HG03469 (cell line): Measurements from ENCODE around the gene FASN.
"Not testable (repeated sequence)": the region's sequence is repeated elsewhere in the genome, so short reads cannot be mapped to it uniquely, and the experiment has no call there.

Experiments used
- ATAC-seq: cut with Tn5 transposase; IDR thresholded peaks from one replicate; pipeline ENCODE4 v1.9.1; 2021; ENCODE audit warnings: mild to moderate bottlenecking, moderate library complexity, moderate number of reproducible peaks; ENCODE audit not compliant: unreplicated experiment

The FASN gene

DNA sequence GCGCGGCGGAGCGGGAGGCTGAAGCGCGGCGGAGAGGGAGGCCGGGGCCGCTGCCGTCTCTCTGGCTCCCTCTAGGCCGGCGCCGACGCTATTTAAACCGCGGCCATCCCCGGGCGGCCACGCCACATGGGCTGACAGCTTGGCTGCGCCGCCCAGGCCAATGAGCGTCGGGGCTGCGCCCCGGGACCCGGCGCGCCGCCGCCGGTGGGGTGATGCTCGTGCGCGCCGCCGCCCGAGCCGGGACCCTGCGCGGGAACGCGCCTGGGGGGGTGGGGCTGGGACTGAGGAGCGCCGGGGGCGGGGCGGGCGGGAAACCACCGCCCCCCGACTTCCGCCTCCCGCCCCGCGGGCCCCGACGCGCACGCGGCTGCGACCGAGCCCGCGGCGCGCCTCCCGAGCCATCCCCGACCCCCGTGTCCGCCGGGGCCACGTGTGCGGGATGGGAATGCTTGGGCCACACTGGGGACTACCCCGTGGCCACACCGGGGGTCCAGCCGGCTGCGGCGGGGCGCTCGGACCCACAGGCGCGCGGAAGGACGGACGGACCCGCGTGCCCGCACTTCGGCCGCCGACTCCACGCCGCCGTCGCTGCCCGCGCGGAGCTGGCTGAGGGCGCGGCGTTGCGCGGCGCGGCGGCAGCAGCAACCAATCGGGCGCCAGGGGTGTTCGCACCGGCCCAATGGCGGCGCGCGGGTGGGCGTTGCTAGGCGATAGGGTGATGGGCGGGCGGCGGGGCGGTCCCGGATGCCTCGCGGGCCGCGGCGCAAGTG lies at the start of gene FASN:
FASN (minus strand) TSS at position 68 of the 770 bp plus-strand sequence. CDS start 1,791 bp downstream, outside the sequence.
- peak; percentile 38 for ATAC-seq

DNA sequence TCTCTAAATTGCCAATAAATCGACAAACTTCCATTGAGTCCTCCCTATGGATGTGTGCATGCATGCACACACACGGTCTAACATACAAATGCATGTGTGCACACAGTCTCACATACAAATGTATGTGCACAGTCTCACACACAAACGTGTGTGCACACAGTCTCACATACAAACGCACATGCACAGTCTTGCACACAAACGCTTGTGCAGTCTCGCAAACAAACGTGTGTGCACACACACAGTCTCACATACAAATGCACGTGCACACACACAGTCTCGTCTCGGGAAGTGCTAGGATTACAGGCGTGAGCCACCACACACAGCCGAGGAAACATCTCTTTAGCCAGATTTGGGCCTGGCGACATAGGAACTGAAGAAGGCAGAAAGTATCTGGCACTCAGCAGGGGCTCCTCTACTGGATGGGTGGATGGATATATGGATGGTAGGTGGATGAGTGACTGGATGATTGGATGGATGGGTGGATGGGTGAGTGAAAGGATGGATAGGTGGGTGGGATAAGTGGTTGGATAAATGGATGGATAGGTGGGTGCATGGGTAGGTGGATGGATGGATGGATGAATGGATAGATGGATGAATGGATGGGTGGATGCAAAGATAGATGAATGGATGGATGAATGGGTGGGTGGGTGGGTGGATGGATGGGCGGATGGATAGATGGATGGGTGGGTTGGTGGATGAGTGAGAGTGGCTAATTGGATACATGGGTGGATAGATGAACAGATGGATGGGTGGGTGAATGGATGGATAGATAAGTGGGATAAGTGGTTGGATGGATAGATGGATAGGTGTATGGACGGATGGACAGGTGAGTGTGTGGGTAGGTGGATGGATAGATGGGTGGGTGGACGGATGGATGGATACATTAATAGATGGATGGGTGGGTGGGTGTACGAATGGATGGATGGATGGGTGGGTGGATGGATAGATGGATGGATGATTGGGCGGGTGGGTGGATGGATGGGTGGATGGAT lies 48.9 kb upstream of the FASN start:
- no peak for ATAC-seq

DNA sequence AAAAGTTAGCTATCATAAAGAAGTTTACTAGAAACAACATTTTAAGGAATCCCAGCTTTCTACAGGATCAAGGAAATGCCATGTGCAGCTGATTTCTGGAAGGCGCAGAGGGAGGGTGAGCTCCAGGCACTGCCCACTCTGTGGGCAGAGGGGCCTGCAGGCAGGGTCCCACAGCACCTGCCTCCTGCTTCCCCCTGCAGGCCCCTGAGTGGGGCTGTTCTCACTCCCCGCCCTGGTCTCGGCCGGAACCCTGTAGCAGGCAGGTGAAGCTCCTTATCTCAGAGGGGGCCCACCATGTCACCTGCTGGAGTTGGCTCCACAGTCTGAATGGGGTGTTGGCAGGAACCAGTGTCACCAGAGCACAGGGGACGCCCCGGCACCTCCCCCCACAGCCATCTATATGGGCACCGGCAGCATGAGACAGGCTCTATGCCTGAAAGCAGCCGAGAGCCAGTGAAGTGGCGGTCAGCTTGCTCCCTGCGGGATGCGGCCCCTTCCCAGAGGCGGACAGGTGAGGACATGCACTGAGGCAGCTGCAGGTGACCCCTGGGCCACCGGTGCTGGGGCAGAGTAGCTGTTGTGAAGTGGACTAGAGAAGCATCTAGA lies 47.6 kb upstream of the FASN start:
- no peak for ATAC-seq

DNA sequence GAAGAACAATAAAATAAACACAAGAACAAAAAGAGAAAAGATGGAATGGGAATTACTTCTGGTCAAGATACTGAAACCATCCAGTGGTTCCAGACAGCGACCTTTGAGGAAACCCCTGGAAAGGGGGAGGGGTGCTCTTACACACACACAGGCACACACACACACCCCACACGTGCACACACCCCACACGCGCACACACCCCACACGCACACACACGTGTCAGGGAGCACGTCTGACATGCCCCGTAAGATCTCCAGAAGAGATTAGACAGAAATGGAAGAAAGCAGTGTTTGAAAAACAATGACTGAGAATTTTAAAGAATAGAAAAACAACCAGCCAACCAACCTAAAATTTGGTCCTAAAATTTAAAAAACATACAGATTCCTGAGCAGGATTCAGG lies 45.3 kb upstream of the FASN start:
- no peak for ATAC-seq

DNA sequence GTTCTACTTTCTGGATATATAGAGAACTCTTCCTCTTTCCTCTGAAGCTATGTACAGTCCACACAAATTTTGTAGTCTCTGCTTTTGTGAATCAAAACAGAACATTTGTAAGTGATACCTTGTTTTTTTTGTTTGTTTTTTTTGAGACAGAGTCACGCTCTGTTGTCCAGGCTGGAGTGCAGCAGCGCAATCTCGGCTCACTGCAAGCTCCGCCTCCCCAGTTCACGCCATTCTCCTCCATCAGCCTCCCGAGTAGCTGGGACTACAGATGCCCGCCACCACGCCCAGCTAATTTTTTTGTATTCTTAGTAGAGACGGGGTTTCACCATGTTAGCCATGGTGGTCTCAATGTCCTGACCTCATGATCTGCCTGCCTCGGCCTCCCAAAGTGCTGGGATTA lies 41.9 kb upstream of the FASN start:
- not testable (repeated sequence) for ATAC-seq

DNA sequence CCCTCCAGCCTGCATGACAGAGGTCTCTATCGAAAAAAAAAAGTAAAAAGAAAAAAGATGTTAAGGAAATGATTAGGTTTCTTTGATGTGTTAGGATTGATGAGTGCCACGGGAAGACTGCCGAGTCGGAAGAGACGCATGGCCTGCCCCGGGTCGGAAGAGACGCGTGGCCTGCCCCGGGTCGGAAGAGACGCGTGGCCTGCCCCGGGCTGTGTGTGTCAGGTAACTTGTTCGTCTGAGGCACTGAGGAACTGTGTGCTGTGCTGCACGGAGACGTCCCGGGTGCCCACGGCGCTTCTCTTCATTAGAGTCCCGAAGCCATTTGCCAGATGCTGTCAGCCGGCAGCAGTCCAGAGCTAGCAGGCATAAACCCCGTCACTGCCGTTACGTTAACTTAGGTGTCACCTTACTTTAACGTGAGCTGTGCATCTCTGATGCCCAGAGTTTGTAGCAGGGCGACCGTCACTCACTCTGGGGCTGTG lies 40.5 kb upstream of the FASN start:
- no peak for ATAC-seq

DNA sequence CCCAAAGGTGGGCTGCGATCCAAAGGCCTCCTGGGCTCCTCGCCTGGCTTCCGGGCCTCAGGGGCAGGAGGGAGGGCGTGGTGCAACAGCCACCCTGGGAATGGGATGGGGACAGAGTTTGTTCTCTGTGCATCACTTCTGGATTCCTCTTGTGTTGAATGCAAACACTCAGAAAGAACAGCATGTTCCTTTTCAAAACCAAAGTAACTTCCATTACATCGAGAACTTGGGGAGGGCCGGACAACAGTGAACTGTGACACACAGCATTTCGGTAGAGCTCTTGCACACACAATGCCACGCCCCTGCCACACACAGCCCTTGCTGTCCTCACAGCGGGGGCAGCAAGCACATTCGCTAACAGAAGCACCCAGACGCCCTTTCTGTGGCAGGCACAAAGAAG lies 36.1 kb upstream of the FASN start:
- ATAC-seq, result no peak

DNA sequence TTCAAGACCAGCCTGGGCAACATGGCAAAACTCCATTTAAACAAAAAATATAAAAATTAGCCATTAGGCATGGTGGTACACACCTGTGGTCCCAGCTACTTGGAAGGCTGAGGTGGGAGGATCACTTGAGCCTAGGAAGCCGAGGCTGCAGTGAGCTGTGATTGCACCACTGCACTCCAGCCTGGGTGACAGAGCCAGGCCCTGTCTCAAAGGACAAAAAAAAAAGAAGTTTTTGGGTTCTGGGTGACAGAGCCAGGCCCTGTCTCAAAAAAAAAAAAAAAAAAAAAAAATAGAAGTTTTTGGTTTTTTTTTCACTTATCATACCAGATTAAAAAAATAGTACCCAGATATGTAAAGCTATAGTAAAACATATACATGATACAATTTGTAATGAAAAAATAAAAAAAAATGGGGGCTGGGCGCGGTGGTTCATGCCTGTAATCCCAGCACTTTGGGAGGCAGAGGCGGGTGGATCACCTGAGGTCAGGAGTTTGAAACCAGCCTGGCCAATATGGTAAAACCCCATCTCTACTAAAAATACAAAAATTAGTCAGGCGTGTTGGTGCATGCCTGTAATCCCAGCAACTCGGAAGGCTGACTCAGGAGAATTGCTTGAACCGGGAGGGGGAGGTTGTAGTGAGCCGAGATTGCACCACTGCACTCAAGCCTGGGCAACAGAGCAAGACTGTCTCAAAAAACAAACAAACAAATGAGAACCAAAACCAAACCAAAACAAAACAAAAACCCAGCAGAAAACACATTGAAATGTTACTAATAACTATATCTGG lies 35.3 kb upstream of the FASN start:
- ATAC-seq, result not testable (repeated sequence)

DNA sequence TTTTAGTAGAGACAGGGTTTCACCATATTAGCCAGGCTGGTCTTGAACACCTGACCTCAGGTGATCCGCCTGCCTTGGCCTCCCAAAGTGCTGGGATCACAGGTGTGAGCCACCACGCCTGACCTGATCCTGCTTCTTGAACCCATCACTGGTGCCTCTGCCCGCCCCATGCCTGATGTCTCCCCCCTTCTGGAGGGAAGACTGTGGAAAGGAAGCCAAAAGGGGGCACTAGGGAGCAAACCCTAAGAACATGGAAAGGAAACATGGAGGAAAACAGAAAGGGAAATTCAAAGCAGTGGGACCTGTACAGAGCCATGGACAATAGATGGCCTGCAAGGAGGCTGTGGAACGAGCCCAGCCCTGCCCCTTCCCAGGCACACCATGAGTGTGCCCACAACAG lies 31.1 kb upstream of the FASN start:
- ATAC-seq, result no peak

DNA sequence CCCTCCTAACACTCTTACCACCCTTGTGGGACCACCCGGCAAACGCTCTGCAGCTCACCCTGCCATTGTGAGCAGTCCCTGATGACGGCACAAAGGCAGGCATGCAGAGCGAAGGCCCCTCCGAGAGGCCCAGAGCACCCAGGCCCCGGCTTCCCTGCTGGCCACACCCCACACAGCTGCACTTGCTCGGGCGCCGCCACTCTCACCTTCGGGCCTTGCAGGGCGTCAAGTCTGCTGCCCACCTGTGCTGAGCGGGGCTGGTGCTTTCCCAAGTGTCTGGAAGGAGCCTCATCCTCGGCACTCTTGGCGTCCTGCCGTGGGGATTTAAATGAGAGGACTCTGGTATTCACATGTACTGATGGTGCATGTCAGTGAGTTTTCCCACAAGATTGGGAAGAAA lies 30.3 kb upstream of the FASN start:
- no peak for ATAC-seq

DNA sequence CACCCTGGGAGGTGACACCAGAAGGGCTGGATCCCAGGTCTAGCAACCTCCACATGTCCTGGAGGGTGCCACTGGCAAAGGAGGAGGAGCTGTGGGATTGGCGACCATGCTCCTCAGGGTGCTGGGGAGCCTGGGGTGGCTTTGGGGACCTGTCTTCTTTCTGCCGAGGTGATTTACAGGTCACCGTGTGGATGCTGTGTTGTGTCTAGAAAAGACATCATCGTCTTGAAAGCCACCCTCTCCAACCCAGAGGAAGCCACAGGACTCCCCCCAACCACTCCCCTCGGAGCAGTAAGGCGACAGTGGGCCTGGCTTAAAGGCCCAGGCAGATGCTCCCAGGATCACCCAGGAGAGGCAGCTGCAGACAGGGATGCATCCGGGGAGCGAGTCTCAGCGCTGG lies 29.7 kb upstream of the FASN start:
- ATAC-seq, result no peak

DNA sequence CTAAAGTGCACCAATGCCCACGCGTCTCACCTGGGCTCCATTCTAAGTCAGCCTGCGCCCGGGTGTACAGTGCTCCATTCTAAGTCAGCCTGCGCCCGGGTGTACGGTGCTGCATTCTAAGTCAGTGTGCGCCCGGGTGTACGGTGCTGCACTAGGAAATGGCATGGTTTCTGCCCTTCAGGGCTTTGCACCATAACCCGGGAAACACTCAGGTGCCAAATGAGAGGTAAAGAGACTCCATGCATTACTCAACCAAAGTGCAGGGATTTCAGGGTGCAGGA lies 29.2 kb upstream of the FASN start:
- ATAC-seq, result no peak

DNA sequence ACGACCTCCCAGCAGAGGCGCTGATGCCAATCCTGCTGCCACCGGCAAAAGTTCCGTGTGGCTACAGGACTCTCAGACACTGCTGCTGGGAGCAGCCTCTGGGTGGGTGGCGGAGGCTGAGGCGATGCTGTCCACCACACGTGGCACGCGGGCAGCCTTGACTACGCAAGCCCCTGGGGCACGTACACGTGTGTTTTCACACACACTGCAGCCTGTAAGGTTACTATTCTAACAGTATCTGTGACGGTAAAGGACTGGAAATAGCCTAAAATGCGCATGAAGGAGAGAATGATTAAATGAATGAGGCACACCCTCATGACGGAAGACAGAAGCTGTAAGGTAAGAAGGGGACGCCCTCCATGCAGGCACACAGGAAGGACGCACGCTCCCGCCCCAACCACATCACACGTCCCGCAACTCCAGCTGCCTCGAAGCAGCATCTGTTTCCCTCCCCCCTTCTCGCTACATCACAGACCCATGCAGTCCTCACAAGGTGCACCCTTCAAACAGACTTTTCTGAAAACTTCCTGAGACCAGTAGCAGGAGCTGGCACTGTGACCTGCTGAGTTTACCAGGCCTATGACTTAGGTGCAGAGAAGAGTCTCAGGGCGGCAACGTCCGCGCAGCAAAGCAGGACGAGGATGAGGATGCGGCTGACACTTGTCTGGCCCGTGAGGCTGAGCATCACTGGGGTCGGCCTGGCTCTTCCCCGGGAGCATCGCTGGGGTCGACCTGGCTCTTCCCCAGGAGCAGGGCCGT lies 28.7 kb upstream of the FASN start:
- no peak for ATAC-seq

DNA sequence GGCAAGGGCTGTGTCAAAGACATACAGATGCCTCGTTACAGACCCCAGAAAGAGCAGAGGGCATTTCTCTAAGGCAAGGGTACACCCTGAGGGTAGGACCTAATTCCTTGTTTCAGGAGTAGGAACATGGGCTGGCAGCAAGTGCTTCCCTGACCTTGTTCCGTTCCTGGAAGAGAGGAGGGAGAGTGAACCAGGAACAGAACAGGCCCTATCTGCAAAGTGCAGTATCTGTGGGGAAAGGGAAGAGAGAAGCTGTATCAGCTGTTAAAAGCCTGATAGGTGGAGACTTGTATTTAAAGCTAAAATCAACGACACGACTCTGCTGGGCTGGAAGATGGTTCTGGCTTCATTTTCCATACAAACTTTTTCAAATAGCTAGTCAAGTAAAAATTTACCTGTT lies 26.1 kb upstream of the FASN start:
- no peak for ATAC-seq

DNA sequence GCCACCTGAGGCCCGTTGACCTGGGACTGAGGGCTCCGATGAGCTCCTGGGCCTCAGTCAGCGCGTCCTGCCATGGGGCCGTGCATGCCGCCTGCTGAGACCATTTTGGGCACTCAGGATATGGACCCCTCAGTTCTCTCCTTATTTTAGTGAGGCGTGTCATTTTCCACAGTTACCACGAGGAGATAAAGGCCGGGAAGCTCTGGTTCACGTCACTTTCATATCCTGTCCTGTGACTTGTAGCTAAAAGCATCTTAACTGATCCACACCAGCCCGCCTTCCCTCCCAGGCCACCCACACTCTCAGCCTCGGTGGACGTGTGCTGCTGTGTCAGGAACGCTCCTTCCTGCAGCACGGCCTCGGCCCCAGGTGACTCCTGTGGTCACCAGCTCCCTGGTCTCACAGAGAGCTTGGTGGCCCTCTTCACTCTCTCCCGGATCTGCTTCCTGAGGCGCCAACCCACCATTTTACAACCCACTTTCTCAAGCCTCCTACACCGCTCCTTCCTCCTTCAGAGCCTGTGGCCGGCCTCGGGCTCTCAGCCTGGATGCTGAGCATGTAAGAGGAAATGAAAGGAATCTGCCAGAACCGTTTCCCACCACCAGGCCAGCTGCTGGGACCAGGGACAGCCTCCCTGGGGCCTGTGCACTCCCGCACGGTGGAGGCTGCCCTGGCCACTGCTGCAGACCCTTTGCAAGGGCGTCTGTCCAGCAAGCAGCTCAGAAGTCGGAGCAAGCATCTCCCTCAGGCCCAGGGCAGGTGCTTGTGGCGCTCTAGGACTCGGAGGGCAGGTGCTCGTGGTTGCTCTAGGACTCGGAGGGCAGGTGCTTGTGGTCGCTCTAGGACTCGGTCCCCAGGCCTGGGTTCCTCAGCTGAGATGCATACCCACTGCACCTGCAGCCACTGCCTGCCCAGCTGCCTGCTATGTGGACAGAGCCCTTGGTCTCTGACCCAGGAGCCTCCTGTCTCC lies 23.9 kb upstream of the FASN start:
- ATAC-seq, result no peak

DNA sequence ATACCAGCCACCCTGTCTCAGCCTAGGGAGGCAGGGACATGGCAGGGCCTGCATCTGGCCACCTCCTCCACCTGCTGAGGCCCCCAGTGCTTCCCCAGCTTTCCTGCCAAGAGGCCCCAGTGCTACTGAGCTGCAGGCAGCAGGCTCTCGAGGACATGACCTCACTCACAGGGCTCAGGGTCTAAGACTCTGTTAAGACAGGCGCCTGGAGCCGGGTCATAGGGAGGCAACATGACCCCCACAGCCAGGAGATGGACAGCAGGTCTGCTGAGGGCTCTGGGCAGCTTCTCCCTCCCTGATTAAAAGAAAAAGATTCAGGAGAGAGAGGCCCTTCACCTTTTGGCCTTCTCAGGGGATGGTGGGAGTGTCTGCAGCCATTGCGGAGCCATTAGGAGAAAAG lies 23.2 kb upstream of the FASN start:
- no peak for ATAC-seq

DNA sequence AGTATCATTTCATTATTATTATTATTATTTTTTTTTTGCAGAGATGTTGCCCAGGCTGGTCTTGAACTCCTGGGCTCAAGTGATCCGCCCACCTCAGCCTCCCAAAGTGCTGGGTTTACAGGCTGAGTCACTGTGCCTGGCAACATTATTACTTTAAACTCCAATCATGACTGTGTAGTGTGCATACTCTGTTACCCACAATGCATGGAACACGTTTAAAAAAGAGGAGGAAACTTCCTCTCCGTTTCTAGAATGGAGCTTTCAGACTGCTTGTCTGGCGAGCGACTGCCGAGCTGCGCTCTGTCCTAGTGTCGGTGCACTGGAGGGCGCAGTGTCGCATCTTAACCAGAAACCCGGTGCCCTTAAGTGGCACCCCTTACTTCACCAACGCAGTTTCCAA lies 22.1 kb upstream of the FASN start:
- ATAC-seq, result no peak

DNA sequence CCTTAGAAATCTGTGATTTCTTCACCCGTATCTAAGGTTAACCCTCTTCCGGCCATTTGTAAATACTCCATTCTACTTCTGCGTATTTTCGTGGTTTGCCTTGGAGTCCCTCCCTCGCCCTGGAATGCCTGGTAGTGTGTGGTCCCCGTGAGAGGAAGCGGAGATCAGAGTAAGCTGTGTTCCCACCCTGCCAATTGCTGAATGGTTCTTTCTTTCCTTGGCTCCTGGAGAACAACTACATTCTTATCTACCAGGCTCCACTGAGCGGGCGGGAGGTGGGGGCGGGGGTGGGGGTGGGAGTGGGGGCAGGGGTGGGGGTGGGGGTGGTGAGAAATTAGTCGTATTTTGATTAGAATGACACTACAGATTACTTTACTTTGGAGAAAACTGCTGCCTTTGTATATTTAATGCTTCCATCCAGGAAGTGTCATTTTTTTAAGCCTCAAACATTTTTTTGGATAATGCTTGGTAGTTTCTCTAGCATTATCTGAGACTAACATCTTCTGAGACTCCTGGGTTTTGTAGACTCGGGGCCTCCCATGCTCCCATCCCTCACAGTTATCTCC lies 20.9 kb upstream of the FASN start:
- ATAC-seq, result no peak
